HEK293 (cell line): ENCODE measurements around the gene PKNOX2.

Experiments used
- CTCF ChIA-PET: fragments of 350-600 bp; formaldehyde crosslinking; extraction: SDS; loops from one replicate; lab custom pipeline; 2021; ENCODE audit warnings: antibody characterized with exemption; lab: Yijun Ruan, JAX
- POLR2A ChIA-PET: fragments of 300-600 bp; formaldehyde crosslinking; extraction: SDS; loops from one replicate; lab custom pipeline; 2020; ENCODE audit warnings: antibody characterized with exemption, inconsistent platforms; lab: Yijun Ruan, JAX
- H3K27ac ChIP-seq: fragments of 200-500 bp; sonication (Bioruptor generic); 2 replicates; pipeline ENCODE4 v1.5.1; 2014; ENCODE audit warnings: low read depth, low read length, control low read depth, inconsistent platforms; ENCODE audit errors: extremely low read depth
- H3K36me3 ChIP-seq, 2 experiments: fragments of 200-500 bp in 1 of 2; sonication (Bioruptor generic) in 1 of 2; 1 replicate in 1 of 2; 2 replicates in 1 of 2; pipeline ENCODE4 v1.5.1; 2014 to 2017; ENCODE audit warnings: inconsistent platforms in 2 of 2, low read length in 2 of 2; ENCODE audit not compliant: control insufficient read depth in 2 of 2, insufficient read depth in 1 of 2
- H3K4me1 ChIP-seq: fragments of 200-500 bp; sonication (Bioruptor generic); 2 replicates; pipeline ENCODE4 v1.5.1; 2014; ENCODE audit warnings: mild to moderate bottlenecking, low read length, inconsistent platforms; ENCODE audit not compliant: control insufficient read depth, insufficient read depth
- H3K4me3 ChIP-seq: 2 replicates; pipeline ENCODE4 v1.5.1; 2011; ENCODE audit warnings: low read depth, mild to moderate bottlenecking, control low read depth, low read length, moderate library complexity
- H3K9me3 ChIP-seq: fragments of 200-500 bp; sonication (Bioruptor generic); 2 replicates; pipeline ENCODE4 v1.5.1; 2014; ENCODE audit warnings: low read depth, low read length, inconsistent platforms; ENCODE audit not compliant: control insufficient read depth, insufficient read depth
- ELK4 ChIP-seq: IDR thresholded peaks from 2 replicates; pipeline ENCODE4 v1.6.1; 2011; ENCODE audit warnings: mild to moderate bottlenecking, low read depth, low read length, borderline replicate concordance
- KLF16 ChIP-seq: fragments of 450-650 bp; formaldehyde crosslinking; IDR thresholded peaks from 2 replicates; pipeline ENCODE4 v1.5.1; 2017; ENCODE audit warnings: missing biosample characterization, missing genetic modification characterization
- SP2 ChIP-seq: fragments of 450-650 bp; formaldehyde crosslinking; IDR thresholded peaks from 2 replicates; pipeline ENCODE4 v1.5.1; 2016; ENCODE audit warnings: missing biosample characterization, missing genetic modification characterization
- ZBTB21 ChIP-seq: fragments of 450-650 bp; formaldehyde crosslinking; IDR thresholded peaks from 2 replicates; pipeline ENCODE4 v1.5.1; 2017; ENCODE audit warnings: missing biosample characterization, missing genetic modification characterization
- ZBTB48 ChIP-seq: fragments of 450-650 bp; formaldehyde crosslinking; IDR thresholded peaks from 2 replicates; pipeline ENCODE4 v1.5.1; 2016; ENCODE audit warnings: missing biosample characterization, missing genetic modification characterization
- ZIC2 ChIP-seq: fragments of 450-650 bp; formaldehyde crosslinking; IDR thresholded peaks from 2 replicates; pipeline ENCODE4 v1.5.1; 2016; ENCODE audit warnings: missing biosample characterization, missing genetic modification characterization
- ZNF10 ChIP-seq: fragments of 450-650 bp; formaldehyde crosslinking; IDR thresholded peaks from 2 replicates; pipeline ENCODE4 v1.5.1; 2017; ENCODE audit warnings: missing biosample characterization, missing genetic modification characterization
- ZNF148 ChIP-seq: fragments of 450-650 bp; formaldehyde crosslinking; IDR thresholded peaks from 2 replicates; pipeline ENCODE4 v1.5.0; 2017; ENCODE audit warnings: missing biosample characterization, missing genetic modification characterization, borderline replicate concordance
- ZNF157 ChIP-seq: fragments of 450-650 bp; formaldehyde crosslinking; IDR thresholded peaks from 2 replicates; pipeline ENCODE4 v1.5.1; 2016; ENCODE audit warnings: missing biosample characterization, missing genetic modification characterization
- ZNF214 ChIP-seq: fragments of 450-650 bp; formaldehyde crosslinking; IDR thresholded peaks from 2 replicates; pipeline ENCODE4 v1.5.1; 2017; ENCODE audit warnings: missing biosample characterization, mild to moderate bottlenecking, missing genetic modification characterization, borderline replicate concordance
- ZNF24 ChIP-seq: fragments of 450-650 bp; formaldehyde crosslinking; IDR thresholded peaks from 2 replicates; pipeline ENCODE4 v1.5.1; 2016; ENCODE audit warnings: missing biosample characterization, missing genetic modification characterization
- ZNF416 ChIP-seq: fragments of 450-650 bp; formaldehyde crosslinking; IDR thresholded peaks from 2 replicates; pipeline ENCODE4 v1.5.1; 2016; ENCODE audit warnings: missing biosample characterization, missing genetic modification characterization
- ZNF571 ChIP-seq: fragments of 450-650 bp; formaldehyde crosslinking; IDR thresholded peaks from 2 replicates; pipeline ENCODE4 v1.5.0; 2017; ENCODE audit warnings: missing biosample characterization, missing genetic modification characterization
- ZNF580 ChIP-seq: fragments of 450-650 bp; formaldehyde crosslinking; IDR thresholded peaks from 2 replicates; pipeline ENCODE4 v1.5.1; 2016; ENCODE audit warnings: missing biosample characterization, missing genetic modification characterization
- ZSCAN5A ChIP-seq: fragments of 450-650 bp; formaldehyde crosslinking; IDR thresholded peaks from 2 replicates; pipeline ENCODE4 v1.5.1; 2016; ENCODE audit warnings: missing biosample characterization, missing genetic modification characterization
- TF ChIP-seq, protein P1 (sequence below): fragments of 450-650 bp; formaldehyde crosslinking; IDR thresholded peaks from 2 replicates; pipeline ENCODE4 v1.5.1; 2016; ENCODE audit warnings: missing biosample characterization, missing genetic modification characterization
- TF ChIP-seq, protein P2 (sequence below): fragments of 450-650 bp; IDR thresholded peaks from 2 replicates; pipeline ENCODE4 v1.5.1; 2018; ENCODE audit warnings: missing biosample characterization, mild to moderate bottlenecking, missing genetic modification characterization
- TF ChIP-seq, protein P3 (sequence below): fragments of 450-650 bp; formaldehyde crosslinking; IDR thresholded peaks from 2 replicates; pipeline ENCODE4 v1.5.1; 2017; ENCODE audit warnings: missing biosample characterization, missing genetic modification characterization

Gene PKNOX2

GRCh38 chr11:125370561-125371389, 206.2 kb downstream of the PKNOX2 start:
- H3K4me3 ChIP-seq: no peak overlapping the region
- ChIA-PET CTCF (interaction anchor here (0.9 to 2.1 kb wide), 2 partner anchors 25 to 34 kb away, joined by 6 to 7 read pairs; no protein-coding TSS in a partner anchor), POLR2A (no interaction called here)
- H3K9me3 ChIP-seq: no peaks in the 10 kb centered on the region
- H3K4me1 ChIP-seq: no peaks in the 10 kb centered on the region
- no peak for TF ChIP-seq ZNF580 (tag by site-specific recombination)
- peak; percentile 94 for TF ChIP-seq ZIC2 (tag by site-specific recombination)
- TF ChIP-seq SP2 (tag by site-specific recombination): no peak
- H3K36me3 ChIP-seq: peaks cover 0 to 4% of the 10 kb centered on the region in 2 experiments; a peak in 1 of 3 replicates
- H3K27ac ChIP-seq: no peak overlapping the region

GRCh38 chr11:125371431-125371935, 206.9 kb downstream of the PKNOX2 start:
- no peaks in the 10 kb centered on the region for H3K4me1 ChIP-seq
- ChIA-PET CTCF (interaction anchor here (0.9 to 2.1 kb wide), 2 partner anchors 26 to 33 kb away, joined by 6 to 7 read pairs; no protein-coding TSS in a partner anchor), POLR2A (no interaction called here)
- H3K4me3 ChIP-seq: no peak overlapping the region
- no peak overlapping the region for H3K27ac ChIP-seq
- H3K36me3 ChIP-seq: peaks cover 0 to 4% of the 10 kb centered on the region in 2 experiments; a peak in 1 of 3 replicates
- no peaks in the 10 kb centered on the region for H3K9me3 ChIP-seq
- TF ChIP-seq ZNF416 (tag by site-specific recombination): no peak
- TF ChIP-seq, protein P1, sequence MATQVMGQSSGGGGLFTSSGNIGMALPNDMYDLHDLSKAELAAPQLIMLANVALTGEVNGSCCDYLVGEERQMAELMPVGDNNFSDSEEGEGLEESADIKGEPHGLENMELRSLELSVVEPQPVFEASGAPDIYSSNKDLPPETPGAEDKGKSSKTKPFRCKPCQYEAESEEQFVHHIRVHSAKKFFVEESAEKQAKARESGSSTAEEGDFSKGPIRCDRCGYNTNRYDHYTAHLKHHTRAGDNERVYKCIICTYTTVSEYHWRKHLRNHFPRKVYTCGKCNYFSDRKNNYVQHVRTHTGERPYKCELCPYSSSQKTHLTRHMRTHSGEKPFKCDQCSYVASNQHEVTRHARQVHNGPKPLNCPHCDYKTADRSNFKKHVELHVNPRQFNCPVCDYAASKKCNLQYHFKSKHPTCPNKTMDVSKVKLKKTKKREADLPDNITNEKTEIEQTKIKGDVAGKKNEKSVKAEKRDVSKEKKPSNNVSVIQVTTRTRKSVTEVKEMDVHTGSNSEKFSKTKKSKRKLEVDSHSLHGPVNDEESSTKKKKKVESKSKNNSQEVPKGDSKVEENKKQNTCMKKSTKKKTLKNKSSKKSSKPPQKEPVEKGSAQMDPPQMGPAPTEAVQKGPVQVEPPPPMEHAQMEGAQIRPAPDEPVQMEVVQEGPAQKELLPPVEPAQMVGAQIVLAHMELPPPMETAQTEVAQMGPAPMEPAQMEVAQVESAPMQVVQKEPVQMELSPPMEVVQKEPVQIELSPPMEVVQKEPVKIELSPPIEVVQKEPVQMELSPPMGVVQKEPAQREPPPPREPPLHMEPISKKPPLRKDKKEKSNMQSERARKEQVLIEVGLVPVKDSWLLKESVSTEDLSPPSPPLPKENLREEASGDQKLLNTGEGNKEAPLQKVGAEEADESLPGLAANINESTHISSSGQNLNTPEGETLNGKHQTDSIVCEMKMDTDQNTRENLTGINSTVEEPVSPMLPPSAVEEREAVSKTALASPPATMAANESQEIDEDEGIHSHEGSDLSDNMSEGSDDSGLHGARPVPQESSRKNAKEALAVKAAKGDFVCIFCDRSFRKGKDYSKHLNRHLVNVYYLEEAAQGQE (tag by site-specific recombination): no peak
- no peak for TF ChIP-seq ZNF157 (tag by site-specific recombination)
- TF ChIP-seq ZSCAN5A (tag by site-specific recombination): no peak
- TF ChIP-seq ZBTB48 (tag by site-specific recombination): no peak
- TF ChIP-seq ZNF148 (tag by site-specific recombination): no peak
- TF ChIP-seq, protein P2, sequence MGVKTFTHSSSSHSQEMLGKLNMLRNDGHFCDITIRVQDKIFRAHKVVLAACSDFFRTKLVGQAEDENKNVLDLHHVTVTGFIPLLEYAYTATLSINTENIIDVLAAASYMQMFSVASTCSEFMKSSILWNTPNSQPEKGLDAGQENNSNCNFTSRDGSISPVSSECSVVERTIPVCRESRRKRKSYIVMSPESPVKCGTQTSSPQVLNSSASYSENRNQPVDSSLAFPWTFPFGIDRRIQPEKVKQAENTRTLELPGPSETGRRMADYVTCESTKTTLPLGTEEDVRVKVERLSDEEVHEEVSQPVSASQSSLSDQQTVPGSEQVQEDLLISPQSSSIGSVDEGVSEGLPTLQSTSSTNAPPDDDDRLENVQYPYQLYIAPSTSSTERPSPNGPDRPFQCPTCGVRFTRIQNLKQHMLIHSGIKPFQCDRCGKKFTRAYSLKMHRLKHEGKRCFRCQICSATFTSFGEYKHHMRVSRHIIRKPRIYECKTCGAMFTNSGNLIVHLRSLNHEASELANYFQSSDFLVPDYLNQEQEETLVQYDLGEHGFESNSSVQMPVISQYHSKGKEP: no peak
- no peak for TF ChIP-seq ZNF10 (tag by site-specific recombination)
- TF ChIP-seq ELK4: no peak
- TF ChIP-seq KLF16 (tag by site-specific recombination): no peak
- no peak for TF ChIP-seq ZNF571 (tag by site-specific recombination)
- TF ChIP-seq ZNF214 (tag by site-specific recombination): no peak
- TF ChIP-seq ZBTB21 (tag by site-specific recombination): no peak
- TF ChIP-seq ZNF24 (tag by site-specific recombination): no peak
- TF ChIP-seq, protein P3, sequence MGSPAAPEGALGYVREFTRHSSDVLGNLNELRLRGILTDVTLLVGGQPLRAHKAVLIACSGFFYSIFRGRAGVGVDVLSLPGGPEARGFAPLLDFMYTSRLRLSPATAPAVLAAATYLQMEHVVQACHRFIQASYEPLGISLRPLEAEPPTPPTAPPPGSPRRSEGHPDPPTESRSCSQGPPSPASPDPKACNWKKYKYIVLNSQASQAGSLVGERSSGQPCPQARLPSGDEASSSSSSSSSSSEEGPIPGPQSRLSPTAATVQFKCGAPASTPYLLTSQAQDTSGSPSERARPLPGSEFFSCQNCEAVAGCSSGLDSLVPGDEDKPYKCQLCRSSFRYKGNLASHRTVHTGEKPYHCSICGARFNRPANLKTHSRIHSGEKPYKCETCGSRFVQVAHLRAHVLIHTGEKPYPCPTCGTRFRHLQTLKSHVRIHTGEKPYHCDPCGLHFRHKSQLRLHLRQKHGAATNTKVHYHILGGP: no peak
